ENCODE measurements around the gene GAL3ST2.
"Not testable (repeated sequence)": the region's sequence is repeated elsewhere in the genome, so short reads cannot be mapped to it uniquely, and the experiment has no call there.

The GAL3ST2 gene

GRCh38 chr2:241777170-241777685, 606 bp downstream of the GAL3ST2 start:
- in situ Hi-C loops (cut with MboI; ENCODE audit: low pct_unique_long_range_greater_than_20kb, low sequenced_read_pairs, unreplicated experiment): no loop called here
- peak; percentile 16 for DNase-seq (ENCODE audit: low spot score)
- TF ChIP-seq CTCF (IDR thresholded peaks at IDR 0.05; ENCODE audit: extremely low read depth, insufficient read depth, missing control alignments): no peak

GRCh38 chr2:241777686-241778627, 1.3 kb downstream of the GAL3ST2 start:
- in situ Hi-C loops (cut with MboI; ENCODE audit: low pct_unique_long_range_greater_than_20kb, low sequenced_read_pairs, unreplicated experiment): no loop called here
- DNase-seq (ENCODE audit: low spot score): peak; percentile 19
- no peak for TF ChIP-seq CTCF (IDR thresholded peaks at IDR 0.05; ENCODE audit: extremely low read depth, insufficient read depth, missing control alignments)

- no peak for DNase-seq (ENCODE audit: low spot score)
- no peak for TF ChIP-seq CTCF (IDR thresholded peaks at IDR 0.05; ENCODE audit: extremely low read depth, insufficient read depth, missing control alignments)
- in situ Hi-C loops (cut with MboI; ENCODE audit: low pct_unique_long_range_greater_than_20kb, low sequenced_read_pairs, unreplicated experiment): no loop called here
Measured at GRCh38 chr2:241780939-241781569, 4.4 kb downstream of the GAL3ST2 start.

- in situ Hi-C loops (cut with MboI; ENCODE audit: low pct_unique_long_range_greater_than_20kb, low sequenced_read_pairs, unreplicated experiment); DNase-seq (ENCODE audit: low spot score): not testable (repeated sequence)
Measured at GRCh38 chr2:241782053-241782452, 5.4 kb downstream of the GAL3ST2 start.

GRCh38 chr2:241788135-241788534, 11.5 kb downstream of the GAL3ST2 start:
- in situ Hi-C loops (cut with MboI; ENCODE audit: low pct_unique_long_range_greater_than_20kb, low sequenced_read_pairs, unreplicated experiment): no loop called here
- no peak for TF ChIP-seq CTCF (IDR thresholded peaks at IDR 0.05; ENCODE audit: extremely low read depth, insufficient read depth, missing control alignments)
- DNase-seq (ENCODE audit: low spot score): no peak

- DNase-seq (ENCODE audit: low spot score): peak; percentile 50
- TF ChIP-seq CTCF (IDR thresholded peaks at IDR 0.05; ENCODE audit: extremely low read depth, insufficient read depth, missing control alignments): peak; percentile 25
- in situ Hi-C loops (cut with MboI; ENCODE audit: low pct_unique_long_range_greater_than_20kb, low sequenced_read_pairs, unreplicated experiment): no loop called here
Measured at GRCh38 chr2:241788572-241788971, 11.9 kb downstream of the GAL3ST2 start.

- in situ Hi-C loops (cut with MboI; ENCODE audit: low pct_unique_long_range_greater_than_20kb, low sequenced_read_pairs, unreplicated experiment); DNase-seq (ENCODE audit: low spot score): not testable (repeated sequence)
Measured at GRCh38 chr2:241791385-241791784, 14.8 kb downstream of the GAL3ST2 start.

Data from GM13977 (cell line).